Stimulated activated CD4-positive, alpha-beta T cell treated with anti-CD3 and anti-CD28 coated beads, TNF-alpha, amount 100 ng/mL, for 1 hour (primary cell): ENCODE data around the gene IFNAR1.
"Not testable (repeated sequence)": the region's sequence is repeated elsewhere in the genome, so short reads cannot be mapped to it uniquely, and the experiment has no call there.

Experiments used
- DNase-seq, 3 donors: peaks; one replicate each; pipeline ENCODE4 v3.0.0-alpha.2; 2020; ENCODE audit warnings: low read depth in 3 of 3, low spot score in 1 of 3

Gene IFNAR1

GRCh38 chr21:33305938-33306337 lies 18.8 kb upstream of the IFNAR1 start:
- no peak for DNase-seq

- no peak for DNase-seq
Measured at GRCh38 chr21:33308586-33309490, 15.9 kb upstream of the IFNAR1 start.

GRCh38 chr21:33309778-33310177 lies 15.0 kb upstream of the IFNAR1 start:
- DNase-seq: no peak

GRCh38 chr21:33312121-33312520 lies 12.6 kb upstream of the IFNAR1 start:
- no peak for DNase-seq

GRCh38 chr21:33313183-33313582 lies 11.6 kb upstream of the IFNAR1 start:
- no peak for DNase-seq

- no peak for DNase-seq
Measured at GRCh38 chr21:33313611-33314010, 11.2 kb upstream of the IFNAR1 start.

- DNase-seq: no peak
Measured at GRCh38 chr21:33314111-33314510, 10.7 kb upstream of the IFNAR1 start.

GRCh38 chr21:33315946-33316710 lies 8.6 kb upstream of the IFNAR1 start:
- no peak for DNase-seq

GRCh38 chr21:33317145-33317544 lies 7.6 kb upstream of the IFNAR1 start:
- DNase-seq: no peak

- no peak for DNase-seq
Measured at GRCh38 chr21:33317786-33318486, 6.8 kb upstream of the IFNAR1 start.

- DNase-seq: not testable (repeated sequence)
Measured at GRCh38 chr21:33321005-33321404, 3.8 kb upstream of the IFNAR1 start.

- not testable (repeated sequence) for DNase-seq
Measured at GRCh38 chr21:33323610-33324009, 1.2 kb upstream of the IFNAR1 start.

GRCh38 chr21:33325222-33326067 lies 675 bp downstream of the IFNAR1 start:
- DNase-seq: peak; percentile 41 to 55 (median 46)

GRCh38 chr21:33327326-33327725 lies 2.6 kb downstream of the IFNAR1 start:
- DNase-seq: no peak

- no peak for DNase-seq
Measured at GRCh38 chr21:33327792-33328433, 3.1 kb downstream of the IFNAR1 start.

GRCh38 chr21:33330726-33331125 lies 6.0 kb downstream of the IFNAR1 start:
- no peak for DNase-seq

GRCh38 chr21:33332143-33332542 lies 7.4 kb downstream of the IFNAR1 start:
- no peak for DNase-seq

GRCh38 chr21:33334191-33334590 lies 9.4 kb downstream of the IFNAR1 start:
- DNase-seq: no peak

- DNase-seq: no peak
Measured at GRCh38 chr21:33334824-33335223, 10.1 kb downstream of the IFNAR1 start.

- DNase-seq: no peak
Measured at GRCh38 chr21:33339135-33339534, 14.4 kb downstream of the IFNAR1 start.
